ENCODE data around the gene PTH2R. TPM values are rescaled to one million over a fixed set of nuclear protein-coding genes. Genes with fewer than 3 reads are reported as not detected.
A peak's percentile ranks its signal among the peaks of the same experiment; 100 is the strongest.
"Not testable (repeated sequence)": the region's sequence is repeated elsewhere in the genome, so short reads cannot be mapped to it uniquely, and the experiment has no call there.

The PTH2R gene
- total RNA-seq, 4 donors from 2014 or later = not detected

DNA sequence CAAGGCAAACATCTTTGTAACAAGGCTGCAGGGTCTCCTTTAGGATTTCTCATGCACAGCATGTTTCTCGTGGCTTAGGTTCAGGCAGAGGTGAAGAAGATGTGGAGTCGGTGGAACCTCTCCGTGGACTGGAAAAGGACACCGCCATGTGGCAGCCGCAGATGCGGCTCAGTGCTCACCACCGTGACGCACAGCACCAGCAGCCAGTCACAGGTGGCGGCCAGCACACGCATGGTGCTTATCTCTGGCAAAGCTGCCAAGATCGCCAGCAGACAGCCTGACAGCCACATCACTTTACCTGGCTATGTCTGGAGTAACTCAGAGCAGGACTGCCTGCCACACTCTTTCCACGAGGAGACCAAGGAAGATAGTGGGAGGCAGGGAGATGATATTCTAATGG, 86.6 kb downstream of the PTH2R start:
- Histone ChIP-seq H3K36me3 (no peaks in the 10 kb centered on the region), H3K9me3 (no peaks in the 10 kb centered on the region), H3K4me3 (no peak overlapping the region), H3K4me1 (peaks cover 0 to 5% (median 0%) of the 10 kb centered on the region in 3 donors), H3K27ac (no peak overlapping the region), H3K27me3 (no peaks in the 10 kb centered on the region)
- TF ChIP-seq, protein P1, sequence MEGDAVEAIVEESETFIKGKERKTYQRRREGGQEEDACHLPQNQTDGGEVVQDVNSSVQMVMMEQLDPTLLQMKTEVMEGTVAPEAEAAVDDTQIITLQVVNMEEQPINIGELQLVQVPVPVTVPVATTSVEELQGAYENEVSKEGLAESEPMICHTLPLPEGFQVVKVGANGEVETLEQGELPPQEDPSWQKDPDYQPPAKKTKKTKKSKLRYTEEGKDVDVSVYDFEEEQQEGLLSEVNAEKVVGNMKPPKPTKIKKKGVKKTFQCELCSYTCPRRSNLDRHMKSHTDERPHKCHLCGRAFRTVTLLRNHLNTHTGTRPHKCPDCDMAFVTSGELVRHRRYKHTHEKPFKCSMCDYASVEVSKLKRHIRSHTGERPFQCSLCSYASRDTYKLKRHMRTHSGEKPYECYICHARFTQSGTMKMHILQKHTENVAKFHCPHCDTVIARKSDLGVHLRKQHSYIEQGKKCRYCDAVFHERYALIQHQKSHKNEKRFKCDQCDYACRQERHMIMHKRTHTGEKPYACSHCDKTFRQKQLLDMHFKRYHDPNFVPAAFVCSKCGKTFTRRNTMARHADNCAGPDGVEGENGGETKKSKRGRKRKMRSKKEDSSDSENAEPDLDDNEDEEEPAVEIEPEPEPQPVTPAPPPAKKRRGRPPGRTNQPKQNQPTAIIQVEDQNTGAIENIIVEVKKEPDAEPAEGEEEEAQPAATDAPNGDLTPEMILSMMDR (IDR thresholded peaks at IDR 0.05) = no peak
- TF ChIP-seq POLR2A (IDR thresholded peaks at IDR 0.05) = no peak
- 80 to 88% methylated on average over 11 to 12 of the region's 12 CpGs for WGBS, 2 donors
- intact Hi-C loops (cut with DNase I) = no loop called here
- DNase-seq = no peak

GRCh38 chr2:208496129-208496528, 89.5 kb downstream of the PTH2R start:
- intact Hi-C loops (cut with DNase I) = no loop called here
- TF ChIP-seq, protein P1 (IDR thresholded peaks at IDR 0.05) = no peak
- no peak for TF ChIP-seq POLR2A (IDR thresholded peaks at IDR 0.05)
- 45 to 51% methylated on average over 2 of the region's 2 CpGs for WGBS, 2 donors

GRCh38 chr2:208501206-208501605, 94.6 kb downstream of the PTH2R start:
- WGBS, 2 donors = 23 to 24% methylated on average over 7 of the region's 7 CpGs
- no peak for TF ChIP-seq POLR2A (IDR thresholded peaks at IDR 0.05)
- TF ChIP-seq, protein P1 (IDR thresholded peaks at IDR 0.05) = no peak
- Histone ChIP-seq H3K27me3 (no peaks in the 10 kb centered on the region), H3K4me3 (no peak overlapping the region), H3K36me3 (no peaks in the 10 kb centered on the region), H3K9me3 (no peaks in the 10 kb centered on the region), H3K27ac (no peak overlapping the region), H3K4me1 (no peaks in the 10 kb centered on the region)
- DNase-seq = no peak
- intact Hi-C loops (cut with DNase I) = no loop called here

More at GRCh38 chr2:208496129-208496528, 89.5 kb downstream of the PTH2R start:
- Histone ChIP-seq H3K27ac (peak overlapping the region in 2 of 4 donors; percentile 50 to 68), H3K27me3 (no peaks in the 10 kb centered on the region), H3K36me3 (no peaks in the 10 kb centered on the region), H3K4me3 (no peak overlapping the region), H3K9me3 (no peaks in the 10 kb centered on the region), H3K4me1 (no peaks in the 10 kb centered on the region)
- DNase-seq = no peak

GRCh38 chr2:208502288-208502687, 95.7 kb downstream of the PTH2R start:
- Histone ChIP-seq H3K27ac (no peak overlapping the region), H3K4me1 (no peaks in the 10 kb centered on the region), H3K27me3 (no peaks in the 10 kb centered on the region), H3K9me3 (no peaks in the 10 kb centered on the region), H3K36me3 (no peaks in the 10 kb centered on the region), H3K4me3 (no peak overlapping the region)
- TF ChIP-seq, protein P1 (IDR thresholded peaks at IDR 0.05) = no peak
- TF ChIP-seq POLR2A (IDR thresholded peaks at IDR 0.05) = no peak
- intact Hi-C loops (cut with DNase I) = no loop called here
- DNase-seq = no peak

DNA sequence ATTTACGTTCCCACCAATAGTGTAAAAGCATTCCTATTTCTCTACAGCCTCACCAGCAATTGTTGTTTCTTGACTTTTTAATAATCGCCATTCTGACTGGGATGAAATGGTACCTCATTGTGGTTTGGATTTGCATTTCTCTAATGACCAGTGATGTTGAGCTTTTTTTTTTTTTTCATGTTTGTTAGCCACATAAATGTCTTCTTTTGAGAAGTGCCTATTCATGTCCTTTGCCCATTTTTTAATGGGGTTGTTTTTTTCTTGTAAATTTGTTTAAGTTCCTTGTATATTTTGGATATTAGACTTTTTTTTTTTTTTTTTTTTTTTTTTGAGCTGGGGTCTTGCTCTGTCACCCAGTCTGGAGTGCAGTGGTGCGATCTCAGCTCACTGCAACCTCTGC, 98.8 kb downstream of the PTH2R start:
- H3K9me3 ChIP-seq; H3K27me3 ChIP-seq; intact Hi-C loops (cut with DNase I); DNase-seq; H3K27ac ChIP-seq; H3K36me3 ChIP-seq; H3K4me1 ChIP-seq; H3K4me3 ChIP-seq: not testable (repeated sequence)
- 76 to 79% methylated on average over 2 to 3 of the region's 3 CpGs for WGBS, 2 donors

GRCh38 chr2:208509586-208509985, 103.0 kb downstream of the PTH2R start:
- H3K9me3 ChIP-seq = no peaks in the 10 kb centered on the region
- H3K4me3 ChIP-seq = no peak overlapping the region
- DNase-seq = no peak
- no peak overlapping the region for H3K27ac ChIP-seq
- no peaks in the 10 kb centered on the region for H3K27me3 ChIP-seq
- H3K4me1 ChIP-seq = no peaks in the 10 kb centered on the region
- intact Hi-C loops (cut with DNase I) = no loop called here
- no peaks in the 10 kb centered on the region for H3K36me3 ChIP-seq
- TF ChIP-seq POLR2A (IDR thresholded peaks at IDR 0.05) = no peak
- TF ChIP-seq, protein P1 (IDR thresholded peaks at IDR 0.05) = no peak
